HEK293T (cell line): ENCODE data around the gene SDC4.

Experiments
- CTCF ChIA-PET: fragments of 350-600 bp; formaldehyde crosslinking; extraction: SDS; loops from one replicate; lab custom pipeline; 2021; ENCODE audit warnings: antibody characterized with exemption, inconsistent platforms; lab: Yijun Ruan, JAX
- POLR2A ChIA-PET: fragments of 350-600 bp; formaldehyde crosslinking; extraction: SDS; loops from one replicate; lab custom pipeline; 2020; ENCODE audit warnings: antibody characterized with exemption, inconsistent platforms; lab: Yijun Ruan, JAX
- DNase-seq: peaks from one replicate; pipeline ENCODE4 v3.0.0; 2012; ENCODE audit warnings: mixed read lengths; ENCODE audit errors: extremely low spot score
- ARNT ChIP-seq: fragments of 450-650 bp; IDR thresholded peaks from 2 replicates; pipeline ENCODE4 v1.6.1; 2017; ENCODE audit warnings: mild to moderate bottlenecking
- BHLHE40 ChIP-seq: fragments of 450-650 bp; IDR thresholded peaks from 2 replicates; pipeline ENCODE4 v1.6.1; 2016; ENCODE audit warnings: mild to moderate bottlenecking, moderate library complexity, borderline replicate concordance
- CTBP1 ChIP-seq: fragments of 450-650 bp; IDR thresholded peaks from 2 replicates; pipeline ENCODE4 v1.6.1; 2016; ENCODE audit warnings: borderline replicate concordance
- ELF4 ChIP-seq: fragments of 450-650 bp; IDR thresholded peaks from 2 replicates; pipeline ENCODE4 v1.6.1; 2017; ENCODE audit warnings: antibody characterized with exemption
- FOXA1 ChIP-seq: fragments of 450-650 bp; IDR thresholded peaks from 2 replicates; pipeline ENCODE4 v1.6.1; 2016; ENCODE audit warnings: mild to moderate bottlenecking
- FOXK2 ChIP-seq: fragments of 450-650 bp; IDR thresholded peaks from 2 replicates; pipeline ENCODE4 v1.6.1; 2016; ENCODE audit warnings: mild to moderate bottlenecking
- FOXM1 ChIP-seq: fragments of 450-650 bp; IDR thresholded peaks from 2 replicates; pipeline ENCODE4 v1.6.1; 2017; ENCODE audit warnings: mild to moderate bottlenecking, borderline replicate concordance
- HDGF ChIP-seq: fragments of 450-650 bp; IDR thresholded peaks from 2 replicates; pipeline ENCODE4 v1.6.1; 2017; ENCODE audit warnings: antibody characterized with exemption, borderline replicate concordance
- L3MBTL2 ChIP-seq: fragments of 450-650 bp; conservative IDR thresholded peaks from 2 replicates; pipeline ENCODE4 v1.6.1; 2016; ENCODE audit warnings: mild to moderate bottlenecking
- LEF1 ChIP-seq: fragments of 450-650 bp; IDR thresholded peaks from 2 replicates; pipeline ENCODE4 v1.6.1; 2017; ENCODE audit warnings: mild to moderate bottlenecking, borderline replicate concordance
- NFRKB ChIP-seq: fragments of 450-650 bp; IDR thresholded peaks from 2 replicates; pipeline ENCODE4 v1.6.1; 2016; ENCODE audit warnings: mild to moderate bottlenecking, moderate library complexity
- SP1 ChIP-seq: fragments of 450-650 bp; IDR thresholded peaks from 2 replicates; pipeline ENCODE4 v1.6.1; 2017
- SUZ12 ChIP-seq: fragments of 450-650 bp; IDR thresholded peaks from 2 replicates; pipeline ENCODE4 v1.6.1; 2016; ENCODE audit warnings: mild to moderate bottlenecking
- TARDBP ChIP-seq: fragments of 450-650 bp; IDR thresholded peaks from 2 replicates; pipeline ENCODE4 v1.6.1; 2016
- ZNF384 ChIP-seq: fragments of 450-650 bp; IDR thresholded peaks from 2 replicates; pipeline ENCODE4 v1.6.1; 2016
- TF ChIP-seq, protein P1 (sequence below): fragments of 450-650 bp; IDR thresholded peaks from 2 replicates; pipeline ENCODE4 v1.6.1; 2016

Gene SDC4

DNA sequence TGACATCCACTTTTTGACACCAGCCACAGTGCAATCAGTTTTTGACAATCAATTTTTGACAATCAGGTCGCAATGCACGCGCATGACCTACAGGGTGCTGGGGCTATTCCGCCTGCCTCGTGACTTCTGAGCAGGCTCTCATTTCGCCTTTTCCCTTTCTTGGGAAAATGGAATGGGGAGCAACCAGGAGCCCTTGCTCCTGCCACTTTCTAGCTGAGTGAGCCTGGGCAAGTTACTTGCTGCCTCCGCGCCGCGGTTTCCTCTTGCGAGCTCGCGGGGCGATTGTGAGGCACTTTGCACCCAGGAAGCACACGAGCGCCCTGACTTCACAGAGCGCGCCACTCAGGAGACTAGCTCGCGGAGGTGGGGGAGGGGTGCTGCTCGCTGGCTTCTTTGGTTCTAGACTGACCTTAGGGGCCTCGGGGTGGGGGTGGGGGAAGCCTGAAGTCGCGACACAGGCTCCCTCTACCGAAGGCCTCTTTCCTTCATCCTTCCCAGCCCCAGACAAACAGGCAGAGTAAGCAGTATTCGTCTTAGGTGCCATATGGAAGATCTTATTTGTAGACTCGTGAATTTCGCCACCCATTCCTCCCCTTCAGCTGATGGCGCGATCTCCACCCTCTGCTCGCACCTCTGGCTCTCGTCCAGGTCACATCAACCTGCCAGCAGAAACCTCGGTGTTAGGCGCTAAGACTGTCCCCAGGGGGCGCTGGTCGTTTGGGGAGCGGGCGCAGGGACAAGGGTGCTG lies 25.3 kb upstream of the SDC4 start:
- ChIA-PET POLR2A (interaction anchor here (1.1 to 2.1 kb wide), 6 partner anchors 11 to 397 kb away, joined by 3 to 17 read pairs (median 8); partner anchors contain the start of genes PIGT and SYS1), CTCF (interaction anchor here (0.5 to 3.1 kb wide), 18 partner anchors 11 to 425 kb away, joined by 3 to 56 read pairs (median 4); partner anchors contain the start of gene SYS1)
- DNase-seq, result peak; percentile 83
- TF ChIP-seq, protein P1, sequence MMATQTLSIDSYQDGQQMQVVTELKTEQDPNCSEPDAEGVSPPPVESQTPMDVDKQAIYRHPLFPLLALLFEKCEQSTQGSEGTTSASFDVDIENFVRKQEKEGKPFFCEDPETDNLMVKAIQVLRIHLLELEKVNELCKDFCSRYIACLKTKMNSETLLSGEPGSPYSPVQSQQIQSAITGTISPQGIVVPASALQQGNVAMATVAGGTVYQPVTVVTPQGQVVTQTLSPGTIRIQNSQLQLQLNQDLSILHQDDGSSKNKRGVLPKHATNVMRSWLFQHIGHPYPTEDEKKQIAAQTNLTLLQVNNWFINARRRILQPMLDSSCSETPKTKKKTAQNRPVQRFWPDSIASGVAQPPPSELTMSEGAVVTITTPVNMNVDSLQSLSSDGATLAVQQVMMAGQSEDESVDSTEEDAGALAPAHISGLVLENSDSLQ, result peak; percentile 50; the same call in 1 of the 2 replicates
- no peak for TF ChIP-seq CTBP1

DNA sequence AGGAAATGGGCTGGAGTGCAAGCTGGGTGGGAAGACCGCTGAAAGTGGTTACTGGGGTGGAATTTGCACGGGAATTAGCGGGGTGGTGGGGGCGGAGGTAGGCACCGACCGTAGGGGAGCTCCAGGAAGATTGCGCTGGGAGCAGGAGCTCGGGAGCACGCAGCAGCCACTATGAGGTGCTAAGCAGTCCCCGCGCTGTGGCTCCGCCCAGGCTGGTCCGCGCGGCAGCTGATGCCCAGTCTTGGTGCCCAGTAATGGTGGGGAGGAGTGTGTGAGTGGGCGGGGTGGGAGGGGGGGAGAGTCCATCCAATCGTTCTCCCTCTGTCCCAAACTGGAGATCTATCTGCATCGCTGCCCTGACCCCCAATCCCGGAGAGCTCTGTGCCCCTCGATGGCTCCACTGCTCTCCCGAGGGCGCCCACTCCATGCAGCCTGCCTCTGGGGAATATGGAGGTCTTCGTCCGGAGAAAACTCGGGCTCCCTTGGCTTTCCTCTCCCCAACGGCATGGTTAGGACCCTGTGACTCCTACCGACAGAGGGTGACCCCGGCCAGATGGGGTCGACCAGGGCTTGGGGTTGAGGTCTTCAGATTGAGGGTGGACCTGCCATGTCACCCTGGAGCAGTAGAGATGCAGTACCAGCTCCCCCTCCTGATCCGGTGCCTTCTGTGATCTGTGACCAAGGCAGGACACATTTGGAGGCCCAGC lies 24.6 kb upstream of the SDC4 start:
- no peak for DNase-seq
- CTCF ChIA-PET, result interaction anchor here (0.6 to 3.1 kb wide), 9 partner anchors 10 to 321 kb away, joined by 3 to 56 read pairs (median 4); partner anchors contain the start of gene SYS1
- POLR2A ChIA-PET, result interaction anchor here (2.1 kb wide), 2 partner anchors 10 to 64 kb away, joined by 9 to 16 read pairs; partner anchors contain the start of gene SYS1
- no peak for TF ChIP-seq FOXM1

DNA sequence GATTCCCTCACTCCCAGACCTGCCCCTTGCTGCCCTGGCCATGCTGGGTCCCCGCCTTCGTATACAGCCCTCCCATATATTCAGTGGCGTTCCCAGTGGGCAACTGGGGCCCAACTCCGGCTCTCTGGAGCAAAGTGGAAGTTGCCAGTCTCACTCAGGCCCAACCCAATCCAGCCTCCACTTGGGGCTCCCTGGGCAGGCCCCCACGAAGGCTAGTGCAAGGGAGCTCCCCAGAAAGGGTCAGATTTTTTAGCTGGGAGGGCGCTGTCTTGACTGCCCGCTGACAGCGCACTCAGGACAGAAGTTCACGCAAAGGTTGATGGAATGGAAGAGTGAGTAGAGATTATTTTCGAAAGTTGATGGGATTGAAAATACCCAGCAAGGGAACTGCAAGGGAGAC lies 24.0 kb upstream of the SDC4 start:
- DNase-seq, result no peak
- POLR2A ChIA-PET, result interaction anchor here (2.1 kb wide), 2 partner anchors 9 to 64 kb away, joined by 9 to 16 read pairs; partner anchors contain the start of gene SYS1
- TF ChIP-seq TARDBP (no peak), ARNT (no peak), HDGF (no peak), FOXK2 (no peak), SP1 (no peak), CTBP1 (no peak), BHLHE40 (no peak), ELF4 (no peak), NFRKB (no peak), L3MBTL2 (no peak), FOXM1 (no peak)
- TF ChIP-seq, protein P1, result no peak
- CTCF ChIA-PET, result interaction anchor here (0.6 to 2.9 kb wide), 7 partner anchors 9 to 114 kb away, joined by 3 to 9 read pairs (median 3); partner anchors contain the start of gene SYS1

DNA sequence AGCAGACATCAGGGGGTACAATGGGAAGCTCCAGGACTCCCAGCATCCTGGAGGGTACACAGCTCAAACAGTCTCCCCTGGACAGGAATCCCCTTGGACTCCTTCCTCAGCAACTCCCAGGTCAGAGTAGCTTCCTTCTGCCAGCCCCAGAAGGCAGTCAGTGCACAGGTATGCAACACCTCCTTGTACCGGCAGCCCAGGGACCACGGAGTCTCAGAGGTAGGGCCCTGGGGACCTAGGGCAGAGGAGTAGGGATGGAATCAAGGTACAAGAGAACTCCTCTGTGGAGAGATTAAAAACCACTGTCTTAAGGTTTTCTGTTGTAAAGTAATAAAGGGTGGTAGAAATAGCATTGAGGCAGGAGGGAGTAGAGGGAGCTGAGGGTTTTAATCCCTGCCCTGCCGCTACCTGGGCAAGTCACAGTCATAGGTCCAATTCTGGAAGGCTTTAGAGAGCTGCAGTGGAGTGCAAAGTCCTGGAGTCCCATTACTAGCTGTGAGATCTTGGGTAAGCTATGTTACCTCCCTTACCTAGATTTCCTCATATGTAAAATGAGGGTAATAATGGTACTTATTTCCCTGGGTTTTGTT lies 22.4 kb upstream of the SDC4 start:
- TF ChIP-seq ELF4, result no peak
- no peak for TF ChIP-seq ARNT
- TF ChIP-seq CTBP1, result no peak
- no peak for TF ChIP-seq NFRKB
- TF ChIP-seq LEF1, result no peak
- no peak for TF ChIP-seq TARDBP
- TF ChIP-seq, protein P1, result no peak
- no peak for TF ChIP-seq ZNF384
- no peak for TF ChIP-seq FOXA1
- TF ChIP-seq SP1, result no peak
- DNase-seq, result no peak
- CTCF ChIA-PET, result interaction anchor here (2.3 kb wide), 1 partner anchor 66 kb away, joined by 9 read pairs; no protein-coding TSS in a partner anchor
- POLR2A ChIA-PET, result interaction anchor here (1.0 kb wide), 1 partner anchor 37 kb away, joined by 3 read pairs; no protein-coding TSS in a partner anchor

DNA sequence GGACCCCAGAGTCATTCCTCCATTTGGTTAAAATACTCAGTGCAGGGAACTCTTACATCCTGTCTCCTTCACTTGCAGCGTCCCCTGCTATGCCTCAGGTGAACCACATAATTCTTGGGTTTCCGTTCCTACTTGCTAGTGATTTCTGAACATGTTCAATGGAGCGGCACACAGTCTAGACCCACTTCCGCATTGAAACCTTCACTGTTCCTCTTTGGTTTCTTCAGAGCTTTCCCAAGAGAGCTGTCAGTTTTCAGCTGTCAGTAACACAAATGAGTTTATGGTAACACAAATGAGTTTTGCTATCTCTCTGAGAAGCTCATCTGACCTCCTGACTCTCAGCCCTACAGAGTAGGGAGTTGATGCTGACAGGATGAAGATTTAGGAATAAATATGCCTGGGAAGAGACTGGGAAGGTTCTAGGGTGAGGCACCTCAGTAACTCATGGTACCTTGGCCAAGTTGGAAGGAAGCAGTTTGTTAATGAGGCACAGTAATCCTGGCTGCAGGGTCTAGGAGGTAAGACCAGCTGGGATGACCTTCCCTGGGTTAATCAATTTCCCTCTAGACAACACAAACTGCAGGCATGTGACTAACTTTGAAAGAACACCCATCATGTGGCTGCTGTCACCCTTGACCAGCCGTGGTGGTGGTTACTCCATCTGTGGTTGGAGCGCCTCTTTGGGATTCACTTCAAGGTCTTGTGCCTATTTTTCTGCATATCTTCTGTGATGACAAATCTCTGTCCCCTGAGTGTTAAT lies 20.2 kb upstream of the SDC4 start:
- CTCF ChIA-PET, result interaction anchor here (1.0 kb wide), 1 partner anchor 20 kb away, joined by 3 read pairs; the partner anchor contains the start of gene SDC4
- no peak for TF ChIP-seq FOXA1
- TF ChIP-seq ZNF384, result no peak
- no peak for TF ChIP-seq BHLHE40
- TF ChIP-seq, protein P1, result no peak
- no peak for TF ChIP-seq SUZ12
- no peak for TF ChIP-seq HDGF
- no peak for TF ChIP-seq TARDBP
- TF ChIP-seq ELF4, result no peak
- no peak for TF ChIP-seq NFRKB
- TF ChIP-seq SP1, result no peak
- no peak for DNase-seq
- POLR2A ChIA-PET, result interaction anchor here (1.1 kb wide), 1 partner anchor 68 kb away, joined by 3 read pairs; no protein-coding TSS in a partner anchor
